SH-SY5Y (cell line): ENCODE data around the gene SLC25A6.

ENCODE experiments used
- GATA2 ChIP-seq: IDR thresholded peaks from 2 replicates; pipeline ENCODE4 v1.6.1; 2011; ENCODE audit warnings: mild to moderate bottlenecking, low read depth, low read length
- GATA3 ChIP-seq: IDR thresholded peaks from 2 replicates; pipeline ENCODE4 v1.6.1; 2011; ENCODE audit warnings: low read depth, mild to moderate bottlenecking, low read length, moderate library complexity

GRCh38 chrX:1360171-1360570 is 31.7 kb downstream of the SLC25A6 start:
- TF ChIP-seq GATA3 (no peak), GATA2 (no peak)
